ENCODE data around the gene WDFY2.

The WDFY2 gene

DNA sequence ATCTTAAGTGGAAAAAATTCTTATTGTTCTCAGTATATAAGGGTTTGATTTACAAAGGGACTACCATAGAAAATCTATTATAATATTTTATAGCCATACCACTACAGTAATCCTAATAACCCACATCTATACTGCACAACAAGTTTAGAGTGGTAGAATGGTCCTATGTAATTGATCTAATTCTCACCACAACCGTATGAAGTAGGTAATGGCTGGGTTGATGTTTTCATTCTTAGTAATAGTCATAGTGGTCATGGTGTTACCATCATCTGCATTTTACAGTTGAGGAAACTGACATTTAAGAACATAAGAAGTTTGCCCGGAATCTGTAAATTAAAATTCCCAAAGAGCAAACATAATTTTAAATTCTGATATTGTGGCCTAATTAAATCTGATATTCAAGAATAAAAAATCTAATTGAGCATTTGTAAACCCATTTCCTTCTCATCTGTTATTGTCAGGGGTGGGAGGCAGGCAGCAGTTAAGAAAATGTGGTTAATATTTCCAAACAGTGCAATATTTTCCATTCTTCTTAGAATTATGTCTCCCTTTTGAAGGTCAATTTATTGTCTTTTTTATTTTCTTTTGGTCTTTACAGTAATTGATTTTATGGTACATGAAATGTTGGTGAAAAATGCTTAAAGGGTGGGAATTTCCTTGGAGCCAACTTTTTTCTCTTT lies 154.1 kb downstream of the WDFY2 start:
- no peak for FAIRE-seq
- no peak for DNase-seq (ENCODE audit: insufficient read length, low spot score)
- TF ChIP-seq, protein P1, sequence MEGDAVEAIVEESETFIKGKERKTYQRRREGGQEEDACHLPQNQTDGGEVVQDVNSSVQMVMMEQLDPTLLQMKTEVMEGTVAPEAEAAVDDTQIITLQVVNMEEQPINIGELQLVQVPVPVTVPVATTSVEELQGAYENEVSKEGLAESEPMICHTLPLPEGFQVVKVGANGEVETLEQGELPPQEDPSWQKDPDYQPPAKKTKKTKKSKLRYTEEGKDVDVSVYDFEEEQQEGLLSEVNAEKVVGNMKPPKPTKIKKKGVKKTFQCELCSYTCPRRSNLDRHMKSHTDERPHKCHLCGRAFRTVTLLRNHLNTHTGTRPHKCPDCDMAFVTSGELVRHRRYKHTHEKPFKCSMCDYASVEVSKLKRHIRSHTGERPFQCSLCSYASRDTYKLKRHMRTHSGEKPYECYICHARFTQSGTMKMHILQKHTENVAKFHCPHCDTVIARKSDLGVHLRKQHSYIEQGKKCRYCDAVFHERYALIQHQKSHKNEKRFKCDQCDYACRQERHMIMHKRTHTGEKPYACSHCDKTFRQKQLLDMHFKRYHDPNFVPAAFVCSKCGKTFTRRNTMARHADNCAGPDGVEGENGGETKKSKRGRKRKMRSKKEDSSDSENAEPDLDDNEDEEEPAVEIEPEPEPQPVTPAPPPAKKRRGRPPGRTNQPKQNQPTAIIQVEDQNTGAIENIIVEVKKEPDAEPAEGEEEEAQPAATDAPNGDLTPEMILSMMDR (IDR thresholded peaks at IDR 0.05; ENCODE audit: insufficient read depth, missing control alignments): no peak

DNA sequence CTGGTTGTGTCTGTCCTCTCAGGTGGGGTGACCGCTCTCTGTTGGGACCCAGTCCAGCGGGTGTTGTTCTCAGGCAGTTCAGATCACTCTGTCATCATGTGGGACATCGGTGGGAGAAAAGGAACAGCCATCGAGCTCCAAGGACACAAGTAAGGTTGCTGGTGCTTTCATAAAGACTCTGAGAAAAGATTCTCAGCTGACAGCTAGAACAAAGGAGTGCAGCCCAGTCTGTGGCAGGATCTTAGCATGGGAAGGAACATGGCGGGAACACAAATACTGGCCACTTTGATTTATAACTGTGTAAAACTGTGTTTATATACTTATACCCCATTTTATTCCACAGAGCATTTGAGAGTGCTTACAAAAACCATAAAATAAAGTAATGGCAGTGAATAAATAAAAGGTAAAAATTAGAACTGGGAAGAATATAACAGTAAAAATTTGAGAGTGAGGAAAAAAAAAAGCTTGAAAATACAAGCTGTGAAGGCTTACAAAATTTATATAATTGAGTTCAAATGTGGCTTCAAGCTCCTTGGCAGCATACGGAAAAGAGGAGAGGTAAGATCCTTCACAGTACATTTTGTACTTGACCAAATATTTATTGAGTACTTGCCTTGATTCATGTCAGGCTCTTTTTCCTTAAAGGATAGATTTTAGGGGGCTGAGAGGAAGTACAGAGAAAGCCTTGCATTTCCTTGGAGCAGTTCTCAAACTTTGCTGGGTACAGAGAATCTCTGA lies 154.9 kb downstream of the WDFY2 start:
- no peak for FAIRE-seq
- no peak for DNase-seq (ENCODE audit: insufficient read length, low spot score)
- TF ChIP-seq, protein P1 (IDR thresholded peaks at IDR 0.05; ENCODE audit: insufficient read depth, missing control alignments): no peak

DNA sequence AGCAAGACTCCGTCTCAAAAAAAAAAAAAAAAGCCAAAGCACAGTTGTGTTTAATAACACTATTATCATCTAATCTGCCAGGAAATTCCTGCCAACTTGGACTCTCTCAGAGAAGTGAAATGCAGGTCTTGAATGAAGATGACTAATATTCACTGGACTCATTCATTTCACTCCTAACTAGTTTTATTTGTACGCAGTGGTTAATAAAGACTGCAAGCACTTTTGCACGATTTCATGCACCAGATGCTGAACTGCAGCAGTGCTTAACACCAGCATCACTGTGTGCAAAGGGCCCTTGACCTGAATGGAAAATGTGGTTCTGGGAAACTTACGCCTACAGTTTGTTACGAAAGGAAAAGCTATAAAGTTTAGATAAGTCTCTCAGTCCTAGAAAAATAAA lies 156.4 kb downstream of the WDFY2 start:
- FAIRE-seq (no peak), DNase-seq (ENCODE audit: insufficient read length, low spot score) (no peak)
- TF ChIP-seq, protein P1 (IDR thresholded peaks at IDR 0.05; ENCODE audit: insufficient read depth, missing control alignments): no peak

DNA sequence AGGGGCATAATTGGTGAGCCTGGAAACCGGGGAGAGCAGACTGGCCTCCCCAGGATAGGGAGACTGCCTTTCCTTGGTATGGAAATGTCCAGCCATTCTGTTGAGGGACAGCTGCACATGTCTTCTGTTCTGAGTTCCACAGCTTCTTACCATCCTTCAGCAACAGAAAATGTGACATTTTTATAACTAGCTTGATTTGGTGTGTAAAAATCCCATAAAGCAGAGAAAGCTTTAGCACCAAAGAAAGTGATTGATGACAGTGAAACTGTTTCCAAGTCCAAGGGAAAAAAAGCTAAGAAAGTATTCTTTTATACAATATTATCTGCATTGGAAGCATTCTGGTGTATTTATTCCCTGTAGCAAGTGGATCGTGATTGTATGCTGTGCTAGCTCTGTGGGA lies 157.8 kb downstream of the WDFY2 start:
- FAIRE-seq (no peak), DNase-seq (ENCODE audit: insufficient read length, low spot score) (no peak)
- TF ChIP-seq, protein P1 (IDR thresholded peaks at IDR 0.05; ENCODE audit: insufficient read depth, missing control alignments): no peak

DNA sequence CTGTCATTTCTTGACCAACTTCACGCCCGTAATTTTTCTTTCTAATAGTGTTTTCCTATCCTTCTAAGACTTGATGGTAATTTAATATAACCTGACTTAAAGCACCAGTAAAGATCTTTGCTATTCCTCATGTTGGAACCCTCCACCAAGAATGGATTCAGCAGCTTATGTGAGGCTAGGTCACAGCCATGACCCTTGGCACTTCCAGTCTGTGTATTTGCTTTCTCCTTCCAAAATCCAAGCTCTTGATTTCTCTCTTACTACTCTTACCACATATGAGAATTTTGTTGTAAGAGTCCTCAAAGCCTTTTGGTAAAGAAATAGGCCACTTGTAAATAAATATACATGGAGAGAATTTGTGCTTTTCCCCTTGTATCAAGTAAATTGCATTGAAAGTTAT lies 158.3 kb downstream of the WDFY2 start:
- no peak for FAIRE-seq
- TF ChIP-seq, protein P1 (IDR thresholded peaks at IDR 0.05; ENCODE audit: insufficient read depth, missing control alignments): no peak

DNA sequence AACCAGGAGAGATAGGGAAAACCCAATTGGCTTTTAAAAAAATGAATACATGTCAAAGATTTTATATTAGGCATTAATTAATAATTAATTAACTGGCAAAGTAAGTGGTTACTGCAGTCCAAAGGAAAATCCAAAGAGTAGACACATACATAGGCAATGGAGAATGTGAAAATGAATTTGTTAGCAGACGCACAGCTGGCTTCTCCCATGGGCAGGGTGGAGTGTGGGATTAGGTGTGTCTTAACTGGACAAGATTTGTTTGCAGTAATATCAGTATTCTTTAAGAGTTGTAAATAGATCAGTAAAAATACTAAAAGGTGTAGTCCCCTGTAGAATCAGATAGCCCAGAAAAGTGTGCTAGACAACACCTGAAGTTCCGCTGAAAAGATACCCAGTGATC lies 161.0 kb downstream of the WDFY2 start:
- DNase-seq (ENCODE audit: insufficient read length, low spot score): no peak
- TF ChIP-seq, protein P1 (IDR thresholded peaks at IDR 0.05; ENCODE audit: insufficient read depth, missing control alignments): no peak

More for the DNA sequence above, 158.3 kb downstream of the WDFY2 start:
- DNase-seq (ENCODE audit: insufficient read length, low spot score): no peak

DNA sequence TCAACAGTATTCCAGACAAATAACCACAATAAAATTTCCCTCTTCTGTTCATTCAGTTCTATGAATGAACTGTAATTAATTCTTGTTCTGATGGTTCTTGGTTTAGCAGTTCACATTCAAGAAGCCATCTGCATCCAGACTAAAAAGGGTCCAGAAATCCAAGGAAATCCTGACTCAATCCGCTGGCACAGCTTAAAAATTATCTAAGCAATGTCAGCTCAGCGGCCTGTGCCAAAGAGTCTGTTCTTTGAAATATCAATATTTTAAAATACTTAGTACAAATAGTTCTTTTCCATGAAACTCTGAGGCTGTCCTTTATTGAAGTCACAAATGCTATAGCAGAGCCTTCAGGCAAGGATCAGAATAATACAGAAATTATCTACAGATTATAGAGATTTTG lies 162.5 kb downstream of the WDFY2 start:
- no peak for FAIRE-seq
- DNase-seq (ENCODE audit: insufficient read length, low spot score): no peak
- TF ChIP-seq, protein P1 (IDR thresholded peaks at IDR 0.05; ENCODE audit: insufficient read depth, missing control alignments): no peak

More for the DNA sequence above, 161.0 kb downstream of the WDFY2 start:
- no peak for FAIRE-seq
